PC-9 (cell line): Measurements from ENCODE around the gene MBNL1. TPM values are rescaled to one million over a fixed set of nuclear protein-coding genes. Genes with fewer than 3 reads are reported as not detected.

Experiments used
- BruUV-seq: library from RNA; stranded (reverse); fragments of 400-500 nt; replicated peaks from 2 replicates; lab custom pipeline; 2021; lab: Mats Ljungman, UMichigan
- CTCF ChIA-PET: fragments of 300-600 bp; sonication (Branson Sonifier 250); formaldehyde crosslinking; loops from one replicate; lab custom pipeline; 2022; ENCODE audit warnings: antibody characterized with exemption; lab: Charles Lee
- POLR2A ChIA-PET: fragments of 300-600 bp; sonication (Branson Sonifier 250); formaldehyde crosslinking; loops from one replicate; lab custom pipeline; 2022; ENCODE audit warnings: antibody characterized with exemption; ENCODE audit not compliant: unreplicated experiment; lab: Charles Lee
- DNase-seq, 2 experiments: peaks; one replicate each; pipeline versions ENCODE4 v3.0.0 to v3.0.0-alpha.2; 2015 to 2022; ENCODE audit warnings: mixed read lengths in 1 of 2
- H2AFZ ChIP-seq: fragments of 200-600 bp; sonication (generic); 2 replicates; pipeline ENCODE4 v1.8.1; 2017; ENCODE audit warnings: antibody characterized with exemption
- H3F3A ChIP-seq: fragments of 200-600 bp; sonication (generic); 2 replicates; pipeline ENCODE4 v1.8.1; 2017; ENCODE audit warnings: antibody characterized with exemption, mild to moderate bottlenecking, low read depth; ENCODE audit not compliant: insufficient read depth
- H3K27ac ChIP-seq: fragments of 200-600 bp; sonication (generic); 2 replicates; pipeline ENCODE4 v1.6.1; 2016; ENCODE audit warnings: mixed run types
- H3K27me3 ChIP-seq: fragments of 200-600 bp; sonication (generic); 2 replicates; pipeline ENCODE4 v1.6.1; 2016; ENCODE audit warnings: low read depth, mixed run types; ENCODE audit not compliant: insufficient read depth
- H3K36me3 ChIP-seq: fragments of 200-600 bp; sonication (generic); 2 replicates; pipeline ENCODE4 v1.6.1; 2016; ENCODE audit warnings: low read depth, mixed run types
- H3K4me1 ChIP-seq: fragments of 200-600 bp; sonication (generic); replicated peaks from 2 replicates; pipeline ENCODE4 v1.6.1; 2016; ENCODE audit warnings: mixed run types; ENCODE audit not compliant: insufficient read depth
- H3K4me2 ChIP-seq: fragments of 200-600 bp; sonication (generic); 2 replicates; pipeline ENCODE4 v1.6.1; 2017; ENCODE audit warnings: mixed run types
- H3K4me3 ChIP-seq: fragments of 200-600 bp; sonication (generic); 2 replicates; pipeline ENCODE4 v1.6.1; 2016; ENCODE audit warnings: mixed run types
- H3K79me2 ChIP-seq: fragments of 200-600 bp; sonication (generic); 2 replicates; pipeline ENCODE4 v1.6.1; 2017; ENCODE audit warnings: low read depth, mixed run types
- H3K9me2 ChIP-seq: fragments of 200-600 bp; sonication (generic); 2 replicates; pipeline ENCODE4 v1.8.1; 2017; ENCODE audit warnings: mild to moderate bottlenecking; ENCODE audit not compliant: insufficient read depth
- H3K9me3 ChIP-seq: fragments of 200-600 bp; sonication (generic); 2 replicates; pipeline ENCODE4 v1.8.1; 2016; ENCODE audit warnings: low read depth; ENCODE audit not compliant: insufficient read depth
- H4K20me1 ChIP-seq: fragments of 200-600 bp; sonication (generic); 2 replicates; pipeline ENCODE4 v1.8.1; 2017; ENCODE audit not compliant: insufficient read depth
- CTCF ChIP-seq: fragments of 200-600 bp; sonication (generic); conservative IDR thresholded peaks from 2 replicates; pipeline ENCODE4 v1.6.1; 2017; ENCODE audit warnings: mixed run types, antibody characterized with exemption, mild to moderate bottlenecking, moderate library complexity
- EZH2 ChIP-seq: fragments of 200-600 bp; sonication (generic); IDR thresholded peaks from 2 replicates; pipeline ENCODE4 v1.8.0; 2017; ENCODE audit warnings: antibody characterized with exemption, low read depth
- intact Hi-C: fragments of 100-400 bp; cut with micrococcal nuclease; formaldehyde crosslinking; loops from one replicate; pipeline ENCODE4 v1.10.0; 2022; ENCODE audit not compliant: unreplicated experiment
- total RNA-seq: library from RNA; stranded (reverse); gene quantifications from 2 replicates; pipeline ENCODE4 v1.2.3, GENCODE V29; 2021

MBNL1 gene
- total RNA-seq, 1 experiment from 2014 or later, result 176 TPM

DNA sequence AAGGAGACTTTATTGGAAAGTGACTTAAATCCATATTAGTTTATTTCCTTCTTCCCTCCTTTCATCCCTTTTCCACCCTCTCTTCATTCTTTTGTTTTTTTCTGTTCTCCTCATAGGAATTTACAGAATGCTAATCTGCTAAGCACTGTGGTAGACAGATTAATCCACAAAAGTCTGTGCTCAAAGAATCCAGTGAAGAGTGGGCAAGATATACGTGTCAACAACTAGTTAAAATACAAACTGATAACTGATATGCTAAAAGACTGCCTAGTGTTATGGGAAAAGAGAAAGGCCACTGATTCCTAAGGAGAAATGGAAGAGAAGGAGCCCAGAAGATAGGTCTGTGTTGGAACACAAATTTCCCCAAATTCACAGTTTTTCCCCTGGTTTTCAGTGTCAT is 202.2 kb downstream of the MBNL1 start:
- TF ChIP-seq CTCF (no peak), EZH2 (no peak)
- Histone ChIP-seq H3K4me3 (no peak overlapping the region), H3K79me2 (no peaks in the 10 kb centered on the region), H2AFZ (no peak overlapping the region), H3K9me2 (no peaks in the 10 kb centered on the region), H3K36me3 (0 out of 2 replicates have a peak, but pooled peaks cover 7% of the 10 kb centered on the region), H3K27me3 (no peaks in the 10 kb centered on the region), H3K4me2 (no peak overlapping the region), H3K27ac (no peak overlapping the region), H3F3A (peaks cover 8% of the 10 kb centered on the region; the same call in 1 of the 2 replicates), H4K20me1 (no peaks in the 10 kb centered on the region), H3K4me1 (no peaks in the 10 kb centered on the region), H3K9me3 (peaks cover 4% of the 10 kb centered on the region; the same call in 1 of the 2 replicates)
- no TSS peak for BruUV-seq
- intact Hi-C loops, result loop anchor here (10.0 kb wide), 4 partner anchors 104 to 1784 kb away; no protein-coding TSS in a partner anchor
- no peak for DNase-seq
- POLR2A ChIA-PET, result no interaction called here
- CTCF ChIA-PET, result no interaction called here

DNA sequence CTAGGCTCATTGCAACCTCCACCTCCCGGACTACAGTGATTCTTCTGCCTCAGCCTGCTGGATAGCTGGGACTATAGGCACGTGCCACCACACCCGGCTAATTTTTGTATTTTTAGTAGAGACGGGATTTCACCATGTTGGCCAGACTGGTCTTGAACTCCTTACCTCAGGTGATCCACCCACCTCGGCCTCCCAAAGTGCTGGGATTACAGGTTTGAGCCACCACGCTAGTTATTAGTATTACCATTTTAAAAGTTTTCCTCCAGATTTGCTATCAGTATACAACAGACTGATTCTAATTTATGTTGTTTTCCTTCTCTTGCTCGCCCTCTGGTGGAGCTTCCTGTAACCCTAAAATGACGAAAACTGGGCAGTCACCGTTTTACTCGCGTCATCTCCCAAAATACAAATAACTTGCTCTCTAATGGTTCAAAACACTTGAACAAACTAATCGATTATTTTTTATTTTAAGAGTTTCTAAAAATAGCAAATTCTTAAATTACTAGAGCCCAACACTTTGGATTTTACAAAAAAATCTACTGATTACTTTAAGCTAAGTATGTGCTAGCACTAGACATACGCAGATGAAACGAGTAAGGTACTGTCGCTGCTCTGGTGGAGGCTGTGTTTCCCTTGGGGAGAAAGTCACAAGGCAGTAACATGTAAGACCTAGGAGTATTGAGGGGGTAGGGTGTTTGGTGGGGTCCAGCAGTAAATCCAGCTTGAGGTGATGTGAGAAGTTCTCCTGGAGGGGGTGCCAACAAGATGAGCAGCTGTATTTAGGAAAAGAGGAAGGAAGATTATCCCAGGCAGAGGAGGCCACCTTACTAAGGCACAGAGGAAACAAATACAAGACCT is 203.3 kb downstream of the MBNL1 start:
- Histone ChIP-seq H4K20me1 (no peaks in the 10 kb centered on the region), H3K4me1 (no peaks in the 10 kb centered on the region), H3K79me2 (no peaks in the 10 kb centered on the region), H3F3A (peaks cover 8% of the 10 kb centered on the region; the same call in 1 of the 2 replicates), H3K4me2 (no peak overlapping the region), H2AFZ (no peak overlapping the region), H3K4me3 (no peak overlapping the region), H3K36me3 (no peaks in the 10 kb centered on the region), H3K9me2 (no peaks in the 10 kb centered on the region), H3K27ac (no peak overlapping the region), H3K9me3 (no peaks in the 10 kb centered on the region), H3K27me3 (no peaks in the 10 kb centered on the region)
- peak in 1 of 2 experiments; percentile 25 for DNase-seq
- peak; percentile 61 for TF ChIP-seq CTCF
- no peak for TF ChIP-seq EZH2
- CTCF ChIA-PET, result interaction anchor here (0.7 kb wide), 2 partner anchors 439 to 956 kb away, joined by 3 read pairs; no protein-coding TSS in a partner anchor
- POLR2A ChIA-PET, result interaction anchor here (0.6 kb wide), 1 partner anchor 1323 kb away, joined by 5 read pairs; no protein-coding TSS in a partner anchor
- no TSS peak for BruUV-seq
- intact Hi-C loops, result loop anchor here (10.0 kb wide), 4 partner anchors 103 to 1783 kb away; no protein-coding TSS in a partner anchor

DNA sequence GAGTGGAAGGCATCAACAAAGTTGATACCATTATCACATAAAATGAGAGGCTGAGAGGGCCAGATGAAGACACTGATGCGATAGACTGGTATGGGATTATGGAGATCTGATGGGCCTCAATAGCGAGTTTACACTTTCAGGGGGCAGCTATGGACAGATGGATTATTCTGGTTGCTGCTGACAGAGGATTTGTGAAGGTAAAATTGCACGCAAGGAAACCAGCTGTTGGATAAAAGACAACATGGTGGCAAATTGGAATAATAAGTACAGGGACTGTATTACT is 203.9 kb downstream of the MBNL1 start:
- intact Hi-C loops, result loop anchor here (10.0 kb wide), 4 partner anchors 102 to 1782 kb away; no protein-coding TSS in a partner anchor
- Histone ChIP-seq H3K36me3 (no peaks in the 10 kb centered on the region), H3F3A (peaks cover 8% of the 10 kb centered on the region; the same call in 1 of the 2 replicates), H4K20me1 (no peaks in the 10 kb centered on the region), H3K4me1 (no peaks in the 10 kb centered on the region), H3K27ac (no peak overlapping the region), H3K9me3 (no peaks in the 10 kb centered on the region), H3K79me2 (no peaks in the 10 kb centered on the region), H3K4me3 (no peak overlapping the region), H3K4me2 (no peak overlapping the region), H3K9me2 (no peaks in the 10 kb centered on the region), H2AFZ (no peak overlapping the region), H3K27me3 (no peaks in the 10 kb centered on the region)
- POLR2A ChIA-PET, result interaction anchor here (0.6 kb wide), 1 partner anchor 1324 kb away, joined by 5 read pairs; no protein-coding TSS in a partner anchor
- no TSS peak for BruUV-seq
- no peak for DNase-seq
- CTCF ChIA-PET, result interaction anchor here (0.7 kb wide), 2 partner anchors 439 to 955 kb away, joined by 3 read pairs; no protein-coding TSS in a partner anchor
- TF ChIP-seq CTCF, result no peak
- no peak for TF ChIP-seq EZH2
